ENCODE data around the gene COA3. TPM values are rescaled to one million over a fixed set of nuclear protein-coding genes. Genes with fewer than 3 reads are reported as not detected.

The COA3 gene
- total RNA-seq, 1 donor from 2014 or later, result 31.8 TPM

- H3K4me1 ChIP-seq (ENCODE audit: insufficient read depth, low read length), result peaks cover 53% of the 10 kb centered on the region
- no peaks in the 10 kb centered on the region for H3K27me3 ChIP-seq (ENCODE audit: insufficient read depth, low read length)
- H3K79me2 ChIP-seq (ENCODE audit: insufficient read depth, low read length), result peaks cover 34% of the 10 kb centered on the region
- no peak overlapping the region for H3K9ac ChIP-seq (ENCODE audit: low read length)
- FAIRE-seq (no peak), DNase-seq (ENCODE audit: low read depth) (no peak)
- no peaks in the 10 kb centered on the region for H3K27me3 Mint-ChIP-seq (ENCODE audit: low read depth, unreplicated experiment)
- peaks cover 50% of the 10 kb centered on the region for H3K4me1 Mint-ChIP-seq (ENCODE audit: low read depth, unreplicated experiment)
- no peak overlapping the region for H3K4me3 ChIP-seq (ENCODE audit: insufficient read depth, low read depth, low read length)
- no peak for TF ChIP-seq CTCF (IDR thresholded peaks at IDR 0.05; ENCODE audit: insufficient read depth, low read depth, low read length)
- no peak for TF ChIP-seq EZH2 (IDR thresholded peaks at IDR 0.05; ENCODE audit: insufficient read depth, low read length)
- H3K4me3 Mint-ChIP-seq (ENCODE audit: unreplicated experiment), result no peak overlapping the region
- H4K20me1 ChIP-seq (ENCODE audit: insufficient read depth, low read length), result peaks cover 16% of the 10 kb centered on the region
- H3K27ac ChIP-seq (ENCODE audit: low read depth, low read length), result no peak overlapping the region
- H2AFZ ChIP-seq (ENCODE audit: low read depth, low read length), result no peak overlapping the region
- H3K9me3 Mint-ChIP-seq (ENCODE audit: unreplicated experiment), result no peaks in the 10 kb centered on the region
- H3K36me3 Mint-ChIP-seq (ENCODE audit: low read depth, unreplicated experiment), result peaks cover under 1% of the 10 kb centered on the region
- no peak overlapping the region for H3K4me2 ChIP-seq (ENCODE audit: low read length)
- no peaks in the 10 kb centered on the region for H3K9me3 ChIP-seq (ENCODE audit: insufficient read depth, low read depth, low read length)
- no peak overlapping the region for H3K27ac Mint-ChIP-seq (ENCODE audit: unreplicated experiment)
- peaks cover 7% of the 10 kb centered on the region for H3K36me3 ChIP-seq (ENCODE audit: insufficient read depth, low read length)
Observed at GRCh38 chr17:42778570-42778969, 19.9 kb downstream of the COA3 start.

GRCh38 chr17:42775534-42776098, 22.9 kb downstream of the COA3 start:
- Mint-ChIP-seq H3K27ac (ENCODE audit: unreplicated experiment) (peak overlapping the region; percentile 98), H3K36me3 (ENCODE audit: low read depth, unreplicated experiment) (no peaks in the 10 kb centered on the region)
- FAIRE-seq, result no peak

More at GRCh38 chr17:42775534-42776098, 22.9 kb downstream of the COA3 start:
- H3K27me3 ChIP-seq (ENCODE audit: insufficient read depth, low read length), result no peaks in the 10 kb centered on the region
- TF ChIP-seq EZH2 (IDR thresholded peaks at IDR 0.05; ENCODE audit: insufficient read depth, low read length), result no peak
- peak; percentile 23 for TF ChIP-seq CTCF (IDR thresholded peaks at IDR 0.05; ENCODE audit: insufficient read depth, low read depth, low read length)
- Mint-ChIP-seq H3K27me3 (ENCODE audit: low read depth, unreplicated experiment) (no peaks in the 10 kb centered on the region), H3K4me1 (ENCODE audit: low read depth, unreplicated experiment) (peaks cover 50% of the 10 kb centered on the region), H3K9me3 (ENCODE audit: unreplicated experiment) (no peaks in the 10 kb centered on the region), H3K4me3 (ENCODE audit: unreplicated experiment) (peak overlapping the region; percentile 50)
- H3K4me3 ChIP-seq (ENCODE audit: insufficient read depth, low read depth, low read length), result no peak overlapping the region
- no peaks in the 10 kb centered on the region for H4K20me1 ChIP-seq (ENCODE audit: insufficient read depth, low read length)
- peak overlapping the region; percentile 98 for H3K4me2 ChIP-seq (ENCODE audit: low read length)
- H3K36me3 ChIP-seq (ENCODE audit: insufficient read depth, low read length), result peaks cover 7% of the 10 kb centered on the region
- H3K27ac ChIP-seq (ENCODE audit: low read depth, low read length), result peak overlapping the region; percentile 95
- H2AFZ ChIP-seq (ENCODE audit: low read depth, low read length), result no peak overlapping the region
- peaks cover 7% of the 10 kb centered on the region for H3K79me2 ChIP-seq (ENCODE audit: insufficient read depth, low read length)
- peak overlapping the region; percentile 35 for H3K9ac ChIP-seq (ENCODE audit: low read length)
- peaks cover 51% of the 10 kb centered on the region for H3K4me1 ChIP-seq (ENCODE audit: insufficient read depth, low read length)
- DNase-seq (ENCODE audit: low read depth), result peak; percentile 91
- H3K9me3 ChIP-seq (ENCODE audit: insufficient read depth, low read depth, low read length), result no peaks in the 10 kb centered on the region

Data from astrocyte (in vitro differentiated cells and primary cell).